ENCODE results near the gene MPP2. TPM values are rescaled to one million over a fixed set of nuclear protein-coding genes. Genes with fewer than 3 reads are reported as not detected.
"Not testable (repeated sequence)": the region's sequence is repeated elsewhere in the genome, so short reads cannot be mapped to it uniquely, and the experiment has no call there.

The MPP2 gene
- total and polyA plus RNA-seq, 4 donors = 12.1 to 43.4 (median 31.2) TPM

- no peaks in the 10 kb centered on the region for H3K4me1 ChIP-seq (ENCODE audit: control insufficient read depth, insufficient read depth, low read length)
- no peaks in the 10 kb centered on the region for H3K27me3 ChIP-seq (ENCODE audit: control insufficient read depth, insufficient read depth, low read length)
- no peak for DNase-seq (ENCODE audit: low read depth in 4 of 6, low spot score in 6 of 6)
- WGBS (ENCODE audit: insufficient coverage) = no CpG with 5 or more reads among the region's 4 CpGs
- no peaks in the 10 kb centered on the region for H3K9me3 ChIP-seq (ENCODE audit: control insufficient read depth, insufficient read depth, low read length)
- no peak overlapping the region for H3K4me3 ChIP-seq (ENCODE audit: low read depth, low read length)
- no peak overlapping the region for H3K27ac ChIP-seq (ENCODE audit: low read depth, low read length)
- no peaks in the 10 kb centered on the region for H3K36me3 ChIP-seq (ENCODE audit: control insufficient read depth, insufficient read depth, low read length)
Observed at GRCh38 chr17:43845766-43846165, 61.6 kb downstream of the MPP2 start.

GRCh38 chr17:43844241-43844640, 63.1 kb downstream of the MPP2 start:
- no peaks in the 10 kb centered on the region for H3K36me3 ChIP-seq (ENCODE audit: control insufficient read depth, insufficient read depth, low read length)
- no peaks in the 10 kb centered on the region for H3K9me3 ChIP-seq (ENCODE audit: control insufficient read depth, insufficient read depth, low read length)
- H3K27ac ChIP-seq (ENCODE audit: low read depth, low read length) = no peak overlapping the region
- 90% methylated on average over 3 of the region's 5 CpGs for WGBS (ENCODE audit: insufficient coverage)
- H3K27me3 ChIP-seq (ENCODE audit: control insufficient read depth, insufficient read depth, low read length) = peaks cover 2% of the 10 kb centered on the region
- no peak overlapping the region for H3K4me3 ChIP-seq (ENCODE audit: low read depth, low read length)
- H3K4me1 ChIP-seq (ENCODE audit: control insufficient read depth, insufficient read depth, low read length) = no peaks in the 10 kb centered on the region
- no peak for DNase-seq (ENCODE audit: low read depth in 4 of 6, low spot score in 6 of 6)

DNA sequence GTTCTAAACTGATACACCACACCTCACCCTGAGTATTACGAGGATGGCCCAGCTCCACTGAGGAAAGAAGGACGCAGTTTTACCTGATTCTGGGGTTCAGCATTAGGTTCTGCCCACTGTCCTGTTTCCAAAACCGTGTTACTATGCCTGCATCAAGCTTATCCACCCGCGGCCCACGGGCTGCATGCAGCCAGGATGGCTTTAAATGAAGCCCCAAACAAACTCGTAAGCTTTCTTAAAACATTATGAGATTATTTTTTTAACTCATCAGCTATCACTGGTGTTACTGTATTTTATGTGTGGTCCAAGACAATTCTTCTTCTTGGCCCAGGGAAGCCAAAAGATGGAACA, 64.4 kb downstream of the MPP2 start:
- no peak overlapping the region for H3K27ac ChIP-seq (ENCODE audit: low read depth, low read length)
- H3K27me3 ChIP-seq (ENCODE audit: control insufficient read depth, insufficient read depth, low read length) = peaks cover 2% of the 10 kb centered on the region
- no peaks in the 10 kb centered on the region for H3K36me3 ChIP-seq (ENCODE audit: control insufficient read depth, insufficient read depth, low read length)
- no peaks in the 10 kb centered on the region for H3K4me1 ChIP-seq (ENCODE audit: control insufficient read depth, insufficient read depth, low read length)
- 73% methylated on average over 2 of the region's 7 CpGs for WGBS (ENCODE audit: insufficient coverage)
- no peak for DNase-seq (ENCODE audit: low read depth in 4 of 6, low spot score in 6 of 6)
- no peaks in the 10 kb centered on the region for H3K9me3 ChIP-seq (ENCODE audit: control insufficient read depth, insufficient read depth, low read length)
- no peak overlapping the region for H3K4me3 ChIP-seq (ENCODE audit: low read depth, low read length)

GRCh38 chr17:43842091-43842974, 65.0 kb downstream of the MPP2 start:
- not testable (repeated sequence) for H3K27ac ChIP-seq (ENCODE audit: low read depth, low read length)
- 90% methylated on average over 27 of the region's 54 CpGs for WGBS (ENCODE audit: insufficient coverage)

DNA sequence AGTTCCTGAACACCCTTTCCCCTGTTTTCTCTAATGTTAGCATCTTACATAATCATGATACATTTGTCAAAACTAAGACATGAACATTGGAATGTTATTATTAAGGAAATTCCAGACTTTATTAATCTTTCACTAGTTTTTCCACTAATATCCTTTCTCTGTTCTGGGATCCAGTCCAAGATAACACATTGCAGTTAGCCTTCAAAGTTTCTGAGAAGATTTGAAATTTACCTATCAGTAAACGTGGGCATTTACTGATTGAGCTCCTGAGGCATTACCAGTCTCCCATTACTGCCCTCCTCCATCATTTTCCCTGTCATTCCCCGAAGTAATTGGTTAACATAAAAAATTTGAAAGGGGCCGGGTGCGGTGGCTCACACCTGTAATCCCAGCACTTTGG, 66.1 kb downstream of the MPP2 start:
- H3K27me3 ChIP-seq (ENCODE audit: control insufficient read depth, insufficient read depth, low read length) = peaks cover 2% of the 10 kb centered on the region
- no peak for DNase-seq (ENCODE audit: low read depth in 4 of 6, low spot score in 6 of 6)
- H3K4me1 ChIP-seq (ENCODE audit: control insufficient read depth, insufficient read depth, low read length) = no peaks in the 10 kb centered on the region
- 81% methylated on average over 4 of the region's 4 CpGs for WGBS (ENCODE audit: insufficient coverage)
- no peaks in the 10 kb centered on the region for H3K9me3 ChIP-seq (ENCODE audit: control insufficient read depth, insufficient read depth, low read length)
- no peak overlapping the region for H3K4me3 ChIP-seq (ENCODE audit: low read depth, low read length)
- no peak overlapping the region for H3K27ac ChIP-seq (ENCODE audit: low read depth, low read length)
- H3K36me3 ChIP-seq (ENCODE audit: control insufficient read depth, insufficient read depth, low read length) = no peaks in the 10 kb centered on the region

More at GRCh38 chr17:43842091-43842974, 65.0 kb downstream of the MPP2 start:
- not testable (repeated sequence) for H3K36me3 ChIP-seq (ENCODE audit: control insufficient read depth, insufficient read depth, low read length); H3K4me1 ChIP-seq (ENCODE audit: control insufficient read depth, insufficient read depth, low read length); H3K4me3 ChIP-seq (ENCODE audit: low read depth, low read length); H3K27me3 ChIP-seq (ENCODE audit: control insufficient read depth, insufficient read depth, low read length); H3K9me3 ChIP-seq (ENCODE audit: control insufficient read depth, insufficient read depth, low read length)
- DNase-seq (ENCODE audit: low read depth in 4 of 6, low spot score in 6 of 6) = peak in 1 of 6 donors; percentile 32

DNA sequence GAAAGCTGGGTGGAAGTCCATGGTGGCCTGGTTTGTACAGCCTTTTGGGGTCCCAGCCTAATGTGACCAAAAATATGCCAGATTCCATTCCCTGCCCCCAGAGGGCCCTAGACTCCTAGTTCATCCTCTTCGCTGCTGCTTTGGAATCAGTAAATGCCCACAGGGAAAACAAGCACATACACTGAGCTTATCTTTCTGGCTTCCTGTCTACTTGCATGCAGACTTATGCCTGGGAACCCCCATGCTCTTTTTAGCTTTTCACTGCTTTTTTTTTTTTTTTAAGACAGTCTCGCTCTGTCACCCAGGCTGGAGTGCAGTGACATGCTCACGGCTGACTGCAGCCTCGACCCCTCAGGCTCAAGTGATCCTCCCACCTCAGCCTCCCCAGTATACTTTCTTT, 66.5 kb downstream of the MPP2 start:
- peaks cover 2% of the 10 kb centered on the region for H3K27me3 ChIP-seq (ENCODE audit: control insufficient read depth, insufficient read depth, low read length)
- H3K9me3 ChIP-seq (ENCODE audit: control insufficient read depth, insufficient read depth, low read length) = no peaks in the 10 kb centered on the region
- H3K27ac ChIP-seq (ENCODE audit: low read depth, low read length) = no peak overlapping the region
- no peaks in the 10 kb centered on the region for H3K36me3 ChIP-seq (ENCODE audit: control insufficient read depth, insufficient read depth, low read length)
- no peak overlapping the region for H3K4me3 ChIP-seq (ENCODE audit: low read depth, low read length)
- DNase-seq (ENCODE audit: low read depth in 4 of 6, low spot score in 6 of 6) = peak in 1 of 6 donors; percentile 14
- H3K4me1 ChIP-seq (ENCODE audit: control insufficient read depth, insufficient read depth, low read length) = no peaks in the 10 kb centered on the region
- WGBS (ENCODE audit: insufficient coverage) = 50% methylated on average over 1 of the region's 4 CpGs

DNA sequence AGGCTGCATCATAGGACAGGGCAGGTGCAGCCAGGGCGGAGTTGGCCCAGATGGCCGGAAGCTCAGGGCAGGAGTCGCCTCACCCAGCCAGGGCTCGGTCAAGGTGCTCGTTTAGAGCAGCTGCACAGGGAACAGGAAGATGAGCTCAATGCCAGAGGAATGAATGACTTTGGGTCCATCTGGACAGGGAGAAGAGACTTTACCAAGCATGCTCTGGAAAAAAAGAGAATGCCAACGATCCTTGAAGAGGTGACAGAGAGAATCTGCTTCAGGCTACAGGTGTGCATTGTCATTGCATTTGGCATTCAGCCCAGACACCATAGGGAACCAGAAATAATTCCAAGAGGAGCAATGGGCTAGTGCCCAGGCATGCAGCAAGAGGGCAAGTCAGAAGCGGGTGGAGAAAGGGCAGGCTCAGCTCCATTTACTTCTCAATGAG, 67.6 kb downstream of the MPP2 start:
- H3K4me1 ChIP-seq (ENCODE audit: control insufficient read depth, insufficient read depth, low read length) = no peaks in the 10 kb centered on the region
- no peak overlapping the region for H3K27ac ChIP-seq (ENCODE audit: low read depth, low read length)
- H3K9me3 ChIP-seq (ENCODE audit: control insufficient read depth, insufficient read depth, low read length) = no peaks in the 10 kb centered on the region
- peaks cover 2% of the 10 kb centered on the region for H3K27me3 ChIP-seq (ENCODE audit: control insufficient read depth, insufficient read depth, low read length)
- 48% methylated on average over 6 of the region's 7 CpGs for WGBS (ENCODE audit: insufficient coverage)
- peak in 1 of 6 donors; percentile 69 for DNase-seq (ENCODE audit: low read depth in 4 of 6, low spot score in 6 of 6)
- H3K36me3 ChIP-seq (ENCODE audit: control insufficient read depth, insufficient read depth, low read length) = no peaks in the 10 kb centered on the region
- no peak overlapping the region for H3K4me3 ChIP-seq (ENCODE audit: low read depth, low read length)

DNA sequence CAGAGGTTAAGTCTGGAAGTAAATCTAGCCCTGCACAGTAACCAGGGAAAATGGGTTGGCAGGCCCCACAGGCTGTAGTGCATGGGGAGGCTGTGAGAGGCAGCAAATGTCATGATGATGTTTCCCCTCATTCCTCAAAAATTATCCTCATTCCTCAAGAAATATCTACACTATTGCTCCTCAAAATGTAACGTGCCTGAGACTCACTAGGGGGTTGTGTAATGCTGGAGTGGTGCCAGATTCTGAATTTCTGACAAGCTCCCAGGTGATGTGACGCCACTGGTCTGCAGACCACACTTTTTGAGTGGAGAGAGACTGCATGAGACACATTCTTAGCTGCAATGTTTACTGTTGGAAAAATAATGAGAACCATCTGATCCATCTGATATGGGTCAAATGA, 73.2 kb downstream of the MPP2 start:
- Histone ChIP-seq H3K4me1 (ENCODE audit: control insufficient read depth, insufficient read depth, low read length) (peaks cover 29% of the 10 kb centered on the region), H3K9me3 (ENCODE audit: control insufficient read depth, insufficient read depth, low read length) (no peaks in the 10 kb centered on the region), H3K4me3 (ENCODE audit: low read depth, low read length) (no peak overlapping the region), H3K27me3 (ENCODE audit: control insufficient read depth, insufficient read depth, low read length) (no peaks in the 10 kb centered on the region), H3K27ac (ENCODE audit: low read depth, low read length) (no peak overlapping the region), H3K36me3 (ENCODE audit: control insufficient read depth, insufficient read depth, low read length) (peaks cover 21% of the 10 kb centered on the region)
- peak in 2 of 6 donors; percentile 19 to 21 for DNase-seq (ENCODE audit: low read depth in 4 of 6, low spot score in 6 of 6)
- WGBS (ENCODE audit: insufficient coverage) = 56% methylated on average over 2 of the region's 2 CpGs

GRCh38 chr17:43832976-43833829, 74.1 kb downstream of the MPP2 start, which contains the start of gene MPP3:
TSS of gene MPP3 (minus strand) at chr17:43833146. CDS start at chr17:43831906, 1,240 bp downstream.
- H3K9me3 ChIP-seq (ENCODE audit: control insufficient read depth, insufficient read depth, low read length) = no peaks in the 10 kb centered on the region
- WGBS (ENCODE audit: insufficient coverage) = under 1% methylated on average over 86 of the region's 87 CpGs
- no peaks in the 10 kb centered on the region for H3K27me3 ChIP-seq (ENCODE audit: control insufficient read depth, insufficient read depth, low read length)
- peak in 5 of 6 donors; percentile 57 to 95 (median 69) for DNase-seq (ENCODE audit: low read depth in 4 of 6, low spot score in 6 of 6)
- H3K4me3 ChIP-seq (ENCODE audit: low read depth, low read length) = peak within 1 kb of the TSS; percentile 64
- peaks cover 29% of the 10 kb centered on the region for H3K4me1 ChIP-seq (ENCODE audit: control insufficient read depth, insufficient read depth, low read length)
- H3K36me3 ChIP-seq (ENCODE audit: control insufficient read depth, insufficient read depth, low read length) = peaks cover 23% of the 10 kb centered on the region
- H3K27ac ChIP-seq (ENCODE audit: low read depth, low read length) = no peak within 1 kb of the TSS
